HepG2 (cell line): ENCODE measurements around the gene RILPL1. TPM values are rescaled to one million over a fixed set of nuclear protein-coding genes. Genes with fewer than 3 reads are reported as not detected.

Source experiments
- CSRNP1 ChIP-seq: sonication (generic); formaldehyde crosslinking; IDR thresholded peaks from 2 replicates; pipeline ENCODE4 v1.8.1; 2023; ENCODE audit warnings: mild to moderate bottlenecking, missing genetic modification reagents
- DR1 ChIP-seq: sonication (generic); formaldehyde crosslinking; IDR thresholded peaks from 2 replicates; pipeline ENCODE4 v1.8.0; 2021; ENCODE audit warnings: mild to moderate bottlenecking, missing genetic modification reagents, inconsistent platforms
- HIC2 ChIP-seq: sonication (generic); formaldehyde crosslinking; IDR thresholded peaks from 2 replicates; pipeline ENCODE4 v1.9.0; 2022; ENCODE audit warnings: low read depth, missing genetic modification reagents
- HNF4A ChIP-seq: sonication (generic); formaldehyde crosslinking; IDR thresholded peaks from 2 replicates; pipeline ENCODE4 v1.4.0; 2020; ENCODE audit warnings: missing genetic modification reagents
- JUN ChIP-seq: sonication (generic); formaldehyde crosslinking; IDR thresholded peaks from 2 replicates; pipeline ENCODE4 v1.4.0; 2020; ENCODE audit warnings: mild to moderate bottlenecking, missing genetic modification reagents
- KAT2B ChIP-seq: fragments of 150-350 bp; IDR thresholded peaks from 2 replicates; pipeline ENCODE4 v1.6.1; 2014; ENCODE audit warnings: low read depth, low read length, borderline replicate concordance
- MYC ChIP-seq: sonication (generic); formaldehyde crosslinking; IDR thresholded peaks from 2 replicates; pipeline ENCODE4 v1.9.0; 2021; ENCODE audit warnings: missing genetic modification reagents, borderline replicate concordance
- RAD51 ChIP-seq: fragments of 450-650 bp; IDR thresholded peaks from 2 replicates; pipeline ENCODE4 v1.6.1; 2016; ENCODE audit warnings: borderline replicate concordance
- REL ChIP-seq: sonication (generic); formaldehyde crosslinking; conservative IDR thresholded peaks from 2 replicates; pipeline ENCODE4 v1.8.0; 2022; ENCODE audit warnings: mild to moderate bottlenecking, missing genetic modification reagents, moderate library complexity
- SMAD1 ChIP-seq: sonication (generic); formaldehyde crosslinking; IDR thresholded peaks from 2 replicates; pipeline ENCODE4 v1.4.0; 2020; ENCODE audit warnings: missing genetic modification reagents, low read depth, mild to moderate bottlenecking, borderline replicate concordance
- SP4 ChIP-seq: sonication (generic); formaldehyde crosslinking; IDR thresholded peaks from 2 replicates; pipeline ENCODE4 v1.8.1; 2023; ENCODE audit warnings: mild to moderate bottlenecking, missing genetic modification reagents
- SRF ChIP-seq: IDR thresholded peaks from 2 replicates; pipeline ENCODE4 v1.6.1; 2011; ENCODE audit warnings: mild to moderate bottlenecking, low read depth, low read length, moderate library complexity
- YY1 ChIP-seq: IDR thresholded peaks from 2 replicates; pipeline ENCODE4 v1.6.1; 2011; ENCODE audit warnings: low read length, low read depth, moderate library complexity, mild to moderate bottlenecking; ENCODE audit not compliant: insufficient read depth, insufficient replicate concordance
- ZFP91 ChIP-seq: sonication (generic); formaldehyde crosslinking; IDR thresholded peaks from 2 replicates; pipeline ENCODE4 v1.9.0; 2022; ENCODE audit warnings: missing genetic modification reagents, mild to moderate bottlenecking, borderline replicate concordance
- ZNF3 ChIP-seq: IDR thresholded peaks from 2 replicates; pipeline ENCODE4 v1.7.0; 2017; ENCODE audit warnings: inconsistent platforms
- ZNF619 ChIP-seq: sonication (generic); formaldehyde crosslinking; IDR thresholded peaks from 2 replicates; pipeline ENCODE4 v1.4.0; 2020; ENCODE audit warnings: mild to moderate bottlenecking, missing genetic modification reagents
- ZNF687 ChIP-seq: sonication (generic); formaldehyde crosslinking; IDR thresholded peaks from 2 replicates; pipeline ENCODE4 v1.5.1; 2020; ENCODE audit warnings: mild to moderate bottlenecking, missing genetic modification reagents, moderate library complexity
- ZSCAN31 ChIP-seq: sonication (generic); formaldehyde crosslinking; IDR thresholded peaks from 2 replicates; pipeline ENCODE4 v1.5.0; 2020; ENCODE audit warnings: low read depth, mild to moderate bottlenecking, missing genetic modification reagents
- polyA plus RNA-seq, 8 experiments: library from polyadenylated mRNA; depleted of rRNA in 3 of 8; stranded (reverse) in 7 of 8; unstranded in 1 of 8; fragments of >200 nt; fragmentation: Illumina TruSeq in 4 of 8; extraction: Trizol in 4 of 8; gene quantifications; 2 replicates each; pipeline versions ENCODE4 v1.2.1 to v1.2.3, GENCODE V29; 2011 to 2016; ENCODE audit warnings: low read depth in 4 of 8, missing spikeins in 1 of 8, mixed read lengths in 1 of 8; ENCODE audit not compliant: insufficient read depth in 1 of 8
- total RNA-seq, 5 experiments: library from RNA; depleted of rRNA; stranded (reverse); fragments of >200 nt; fragmentation: Illumina TruSeq; extraction: Trizol; gene quantifications; 2 replicates each; pipeline ENCODE4 v1.2.3, GENCODE V29; 2016; ENCODE audit warnings: low read depth in 1 of 5
- TF ChIP-seq, protein P1 (sequence below): IDR thresholded peaks from 2 replicates; pipeline ENCODE4 v1.6.1; 2016; ENCODE audit warnings: missing genetic modification reagents, missing compliant biosample characterization

The RILPL1 gene
- total and polyA plus RNA-seq, 2 of the 13 experiments (the other 11 are each of a cell fraction or from before 2014, with no cell fraction given), result 5.8 to 28.4 TPM

- TF ChIP-seq ZNF687 (CRISPR knock-in tag) (peak; percentile 98), RAD51 (no peak), SP4 (peak; percentile 6; the same call in 1 of the 2 replicates), CSRNP1 (CRISPR knock-in tag) (peak; percentile 52; the same call in 1 of the 2 replicates), MYC (CRISPR knock-in tag) (peak; percentile 96), SMAD1 (peak; percentile 56; the same call in 1 of the 2 replicates), ZNF619 (CRISPR knock-in tag) (peak; percentile 95; the same call in 1 of the 2 replicates), HIC2 (CRISPR knock-in tag) (peak; percentile 70), JUN (CRISPR knock-in tag) (0 out of 2 replicates have a peak, but pooled peaks have one; percentile 49), SRF (no peak), HNF4A (peak; percentile 23; the same call in 1 of the 2 replicates), YY1 (peak; percentile 49), KAT2B (no peak), REL (CRISPR knock-in tag) (peak; percentile 59; the same call in 1 of the 2 replicates), DR1 (CRISPR knock-in tag) (no peak; the same call in 1 of the 2 replicates), ZFP91 (CRISPR knock-in tag) (peak; percentile 77), ZNF3 (CRISPR knock-in tag) (no peak), ZSCAN31 (CRISPR knock-in tag) (peak; percentile 29; the same call in 1 of the 2 replicates)
- TF ChIP-seq, protein P1, sequence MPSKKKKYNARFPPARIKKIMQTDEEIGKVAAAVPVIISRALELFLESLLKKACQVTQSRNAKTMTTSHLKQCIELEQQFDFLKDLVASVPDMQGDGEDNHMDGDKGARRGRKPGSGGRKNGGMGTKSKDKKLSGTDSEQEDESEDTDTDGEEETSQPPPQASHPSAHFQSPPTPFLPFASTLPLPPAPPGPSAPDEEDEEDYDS (CRISPR knock-in tag), result no peak
Observed at GRCh38 chr12:123532808-123533649, 490 bp downstream of the RILPL1 start (continued).
